Endothelial cell of umbilical vein (primary cell): Measurements from ENCODE around the gene AWAT2. TPM values are rescaled to one million over a fixed set of nuclear protein-coding genes. Genes with fewer than 3 reads are reported as not detected.

ENCODE experiments used
- BruUV-seq: library from RNA; stranded (reverse); fragments of 400-500 nt; replicated peaks from 2 replicates; lab custom pipeline; 2021; lab: Mats Ljungman, UMichigan
- CTCF ChIA-PET: fragments of 300-600, 350-600 bp; sonication (Branson Sonifier 250); formaldehyde crosslinking; loops from one replicate; lab custom pipeline; 2021; ENCODE audit warnings: antibody characterized with exemption, inconsistent platforms; lab: Charles Lee
- POLR2A ChIA-PET: fragments of 300-600, 350-600 bp; sonication (Branson Sonifier 250); formaldehyde crosslinking; loops from one replicate; lab custom pipeline; 2021; ENCODE audit warnings: antibody characterized with exemption, inconsistent platforms; lab: Charles Lee
- DNase-seq: peaks from one replicate; pipeline ENCODE4 v3.0.0-alpha.2; 2011; ENCODE audit warnings: low read depth, low spot score
- FAIRE-seq: peaks from 2 replicates; lab custom pipeline; 2011; peaks lifted over from hg19 to GRCh38; lab: Jason Lieb, UNC
- H2AFZ ChIP-seq: 2 replicates; pipeline ENCODE4 v1.6.0; 2012; ENCODE audit warnings: low read depth, low read length, control low read depth, inconsistent platforms
- H3K27ac ChIP-seq: 2 replicates; pipeline ENCODE4 v1.5.1; 2011; ENCODE audit warnings: low read depth, mild to moderate bottlenecking, control low read depth, low read length, moderate library complexity; ENCODE audit not compliant: insufficient read depth
- H3K27me3 ChIP-seq, 2 experiments: 2 replicates each; pipeline versions ENCODE4 v1.6.0 to v1.6.1; 2011; ENCODE audit warnings: low read length in 2 of 2, mixed read lengths in 1 of 2; ENCODE audit not compliant: control insufficient read depth in 2 of 2, insufficient read depth in 2 of 2
- H3K36me3 ChIP-seq, 2 experiments: 2 replicates in 1 of 2; 3 replicates in 1 of 2; pipeline ENCODE4 v1.5.1; 2011; ENCODE audit warnings: low read length in 2 of 2, mild to moderate bottlenecking in 1 of 2, moderate library complexity in 1 of 2; ENCODE audit not compliant: control insufficient read depth in 2 of 2, insufficient read depth in 2 of 2; ENCODE audit errors: extremely low read depth in 1 of 2
- H3K4me1 ChIP-seq: 3 replicates; pipeline ENCODE4 v1.5.1; 2011; ENCODE audit warnings: mild to moderate bottlenecking, low read length; ENCODE audit not compliant: control insufficient read depth, insufficient read depth; ENCODE audit errors: extremely low read depth
- H3K4me2 ChIP-seq: 2 replicates; pipeline ENCODE4 v1.6.1; 2011; ENCODE audit warnings: low read length, control low read depth, mixed read lengths; ENCODE audit not compliant: insufficient read depth
- H3K4me3 ChIP-seq, 3 experiments: fragments of 200-600 bp in 1 of 3; sonication (generic), shearing (Covaris generic) in 1 of 3; replicated peaks in 1 of 3; 2 replicates each; pipeline ENCODE4 v1.5.1; 2011 to 2016; ENCODE audit warnings: control low read depth in 3 of 3, low read length in 3 of 3, mild to moderate bottlenecking in 2 of 3, inconsistent platforms in 1 of 3, low read depth in 1 of 3, moderate library complexity in 1 of 3; ENCODE audit not compliant: insufficient read depth in 1 of 3
- H3K79me2 ChIP-seq: 2 replicates; pipeline ENCODE4 v1.6.0; 2012; ENCODE audit warnings: low read length, inconsistent platforms; ENCODE audit not compliant: control insufficient read depth, insufficient read depth
- H3K9ac ChIP-seq: replicated peaks from 2 replicates; pipeline ENCODE3; 2011; ENCODE audit warnings: low read length, control low read depth; ENCODE audit not compliant: insufficient read depth; ENCODE audit errors: extremely low read depth
- H3K9me1 ChIP-seq: replicated peaks from 3 replicates; pipeline ENCODE4 v1.6.0; 2011; ENCODE audit warnings: mild to moderate bottlenecking, low read length; ENCODE audit not compliant: control insufficient read depth, insufficient read depth; ENCODE audit errors: extremely low read depth
- H3K9me3 ChIP-seq: replicated peaks from 2 replicates; pipeline ENCODE4 v1.5.1; 2012; ENCODE audit warnings: low read length, inconsistent platforms; ENCODE audit not compliant: control insufficient read depth, insufficient read depth
- H4K20me1 ChIP-seq: replicated peaks from 2 replicates; pipeline ENCODE3; 2011; ENCODE audit warnings: mild to moderate bottlenecking, low read length; ENCODE audit not compliant: control insufficient read depth, insufficient read depth; ENCODE audit errors: extremely low read depth
- EZH2 ChIP-seq: IDR thresholded peaks from 2 replicates; pipeline ENCODE4 v1.6.1; 2012; ENCODE audit warnings: borderline replicate concordance, low read depth, mild to moderate bottlenecking, moderate library complexity, low read length, inconsistent platforms; ENCODE audit not compliant: severe bottlenecking
- FOS ChIP-seq: IDR thresholded peaks from 2 replicates; pipeline ENCODE4 v1.6.1; 2011; ENCODE audit warnings: mild to moderate bottlenecking, low read length, moderate library complexity, borderline replicate concordance; ENCODE audit not compliant: insufficient read depth
- GATA2 ChIP-seq: IDR thresholded peaks from 2 replicates; pipeline ENCODE4 v1.7.0; 2011; ENCODE audit warnings: low read depth, mild to moderate bottlenecking, moderate library complexity, mixed read lengths, low read length; ENCODE audit not compliant: insufficient read length, insufficient read depth
- JUN ChIP-seq: IDR thresholded peaks from 2 replicates; pipeline ENCODE4 v1.6.1; 2011; ENCODE audit warnings: borderline replicate concordance, low read depth; ENCODE audit not compliant: insufficient read length, insufficient read depth
- MYC ChIP-seq: IDR thresholded peaks from one replicate; pipeline ENCODE4 v1.6.1; 2011; ENCODE audit warnings: mild to moderate bottlenecking, low read depth, low read length
- POLR2A ChIP-seq: IDR thresholded peaks from 2 replicates; pipeline ENCODE4 v1.6.1; 2012; ENCODE audit warnings: low read depth, mild to moderate bottlenecking, control low read depth, low read length
- POLR2AphosphoS5 ChIP-seq: IDR thresholded peaks from 2 replicates; pipeline ENCODE4 v1.6.1; 2012; ENCODE audit warnings: low read depth, mild to moderate bottlenecking, control low read depth, low read length, moderate library complexity; ENCODE audit not compliant: insufficient read depth
- dilution Hi-C: fragments of 300-500 bp; cut with MboI; formaldehyde crosslinking; loops from one replicate; pipeline ENCODE4 v1.15.0; 2019; ENCODE audit warnings: low sequenced_read_pairs; ENCODE audit not compliant: extremely low pct_ligation_motif_present
- intact Hi-C: fragments of 100-400 bp; cut with micrococcal nuclease; formaldehyde crosslinking; loops from one replicate; pipeline ENCODE4 v1.10.0; 2022
- polyA plus RNA-seq, 4 experiments: library from polyadenylated mRNA; depleted of rRNA in 3 of 4; stranded (reverse) in 3 of 4; unstranded in 1 of 4; fragments of >200 nt; gene quantifications; 2 replicates each; pipeline versions ENCODE4 v1.2.1 to v1.2.3, GENCODE V29; 2011 to 2012; ENCODE audit warnings: missing spikeins in 1 of 4
- total RNA-seq: library from RNA; stranded (reverse); gene quantifications from 2 replicates; pipeline ENCODE4 v1.2.3, GENCODE V29; 2021
- TF ChIP-seq, protein P1 (sequence below): IDR thresholded peaks from 2 replicates; pipeline ENCODE4 v1.6.1; 2011; ENCODE audit not compliant: insufficient read depth, insufficient read length
- TF ChIP-seq, protein P2 (sequence below), 2 donors: IDR thresholded peaks; 1 replicate in 1 of 2; 2 replicates in 1 of 2; pipeline ENCODE4 v1.5.1; 2011; ENCODE audit warnings: low read length in 2 of 2, mild to moderate bottlenecking in 2 of 2, moderate library complexity in 2 of 2, control low read depth in 1 of 2, inconsistent platforms in 1 of 2, low read depth in 1 of 2; ENCODE audit not compliant: insufficient read depth in 1 of 2; ENCODE audit errors: extremely low read depth in 1 of 2

The AWAT2 gene
- total and polyA plus RNA-seq, 2 donors (not counting 3 experiments of a cell fraction or from before 2014, with no cell fraction given) = 0.20 to 0.29 TPM

DNA sequence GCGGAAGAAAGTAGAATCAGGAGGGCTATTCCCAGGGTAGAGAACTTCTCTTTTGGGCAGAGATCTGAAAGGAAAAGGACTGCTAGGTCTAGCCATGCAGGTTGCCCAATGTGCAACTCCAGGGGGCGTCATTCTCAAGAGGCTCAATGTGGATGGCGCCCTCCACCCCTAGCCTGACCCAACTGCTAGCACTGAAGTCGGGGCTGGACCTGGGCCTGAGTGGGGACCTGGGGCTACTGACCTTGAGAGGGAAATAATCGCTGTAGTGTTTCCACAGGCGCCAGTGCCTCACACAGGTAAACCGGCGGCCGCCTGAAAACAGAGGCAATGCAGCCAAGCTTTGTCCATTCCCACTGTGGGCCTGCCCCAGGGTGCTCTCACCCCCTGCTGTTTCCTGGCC is 6.1 kb downstream of the AWAT2 start:
- no peaks in the 10 kb centered on the region for H3K36me3 ChIP-seq
- H3K4me1 ChIP-seq = peaks cover 25% of the 10 kb centered on the region
- H3K9me3 ChIP-seq = no peaks in the 10 kb centered on the region
- no peak overlapping the region for H2AFZ ChIP-seq
- no peaks in the 10 kb centered on the region for H3K27me3 ChIP-seq
- no peak overlapping the region for H3K27ac ChIP-seq
- no peaks in the 10 kb centered on the region for H3K9me1 ChIP-seq
- TF ChIP-seq, protein P1, sequence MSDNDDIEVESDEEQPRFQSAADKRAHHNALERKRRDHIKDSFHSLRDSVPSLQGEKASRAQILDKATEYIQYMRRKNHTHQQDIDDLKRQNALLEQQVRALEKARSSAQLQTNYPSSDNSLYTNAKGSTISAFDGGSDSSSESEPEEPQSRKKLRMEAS = no peak
- TF ChIP-seq JUN (no peak), EZH2 (no peak), POLR2AphosphoS5 (no peak), FOS (no peak), POLR2A (no peak), GATA2 (no peak), MYC (no peak)
- TF ChIP-seq, protein P2, sequence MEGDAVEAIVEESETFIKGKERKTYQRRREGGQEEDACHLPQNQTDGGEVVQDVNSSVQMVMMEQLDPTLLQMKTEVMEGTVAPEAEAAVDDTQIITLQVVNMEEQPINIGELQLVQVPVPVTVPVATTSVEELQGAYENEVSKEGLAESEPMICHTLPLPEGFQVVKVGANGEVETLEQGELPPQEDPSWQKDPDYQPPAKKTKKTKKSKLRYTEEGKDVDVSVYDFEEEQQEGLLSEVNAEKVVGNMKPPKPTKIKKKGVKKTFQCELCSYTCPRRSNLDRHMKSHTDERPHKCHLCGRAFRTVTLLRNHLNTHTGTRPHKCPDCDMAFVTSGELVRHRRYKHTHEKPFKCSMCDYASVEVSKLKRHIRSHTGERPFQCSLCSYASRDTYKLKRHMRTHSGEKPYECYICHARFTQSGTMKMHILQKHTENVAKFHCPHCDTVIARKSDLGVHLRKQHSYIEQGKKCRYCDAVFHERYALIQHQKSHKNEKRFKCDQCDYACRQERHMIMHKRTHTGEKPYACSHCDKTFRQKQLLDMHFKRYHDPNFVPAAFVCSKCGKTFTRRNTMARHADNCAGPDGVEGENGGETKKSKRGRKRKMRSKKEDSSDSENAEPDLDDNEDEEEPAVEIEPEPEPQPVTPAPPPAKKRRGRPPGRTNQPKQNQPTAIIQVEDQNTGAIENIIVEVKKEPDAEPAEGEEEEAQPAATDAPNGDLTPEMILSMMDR (IDR thresholded peaks at IDR 0.05; ENCODE audit: extremely low read depth in 1 of 2, insufficient read depth in 1 of 2, low read depth in 1 of 2, low read length in 2 of 2) = no peak
- no peak overlapping the region for H3K4me3 ChIP-seq
- no peaks in the 10 kb centered on the region for H4K20me1 ChIP-seq
- DNase-seq (no peak), FAIRE-seq (peak; percentile 4)
- intact Hi-C loops (no loop called here), dilution Hi-C loops (no loop called here)
- ChIA-PET POLR2A (no interaction called here), CTCF (no interaction called here)
- no peak overlapping the region for H3K4me2 ChIP-seq
- H3K9ac ChIP-seq = no peak overlapping the region
- H3K79me2 ChIP-seq = no peaks in the 10 kb centered on the region
- no TSS peak for BruUV-seq
